Hepatocyte (in vitro differentiated cells): ENCODE data around the gene KRT80. TPM values are rescaled to one million over a fixed set of nuclear protein-coding genes. Genes with fewer than 3 reads are reported as not detected.

ENCODE experiments used
- DNase-seq: peaks from one replicate; pipeline ENCODE4 v3.0.0-alpha.2; 2016; ENCODE audit warnings: low spot score
- H2AFZ ChIP-seq: fragments of 200-600 bp; sonication (generic); 2 replicates; pipeline ENCODE4 v1.6.0; 2016; ENCODE audit warnings: antibody characterized with exemption, mild to moderate bottlenecking
- H3K27ac ChIP-seq: fragments of 200-600 bp; sonication (generic); 2 replicates; pipeline ENCODE4 v1.5.1; 2016; ENCODE audit warnings: mild to moderate bottlenecking
- H3K27me3 ChIP-seq: fragments of 200-600 bp; sonication (generic); 2 replicates; pipeline ENCODE4 v1.6.1; 2016
- H3K36me3 ChIP-seq: fragments of 200-600 bp; sonication (generic); replicated peaks from 2 replicates; pipeline ENCODE4 v1.5.1; 2016; ENCODE audit warnings: low read depth; ENCODE audit not compliant: insufficient read depth
- H3K4me1 ChIP-seq: fragments of 200-600 bp; sonication (generic); 2 replicates; pipeline ENCODE4 v1.5.1; 2016; ENCODE audit warnings: mild to moderate bottlenecking, moderate library complexity; ENCODE audit not compliant: insufficient read depth
- H3K4me2 ChIP-seq: fragments of 200-600 bp; sonication (generic); 2 replicates; pipeline ENCODE4 v1.6.0; 2016
- H3K4me3 ChIP-seq: fragments of 200-600 bp; sonication (generic); 2 replicates; pipeline ENCODE4 v1.5.1; 2016; ENCODE audit warnings: mild to moderate bottlenecking
- H3K79me2 ChIP-seq: fragments of 200-600 bp; sonication (generic); 2 replicates; pipeline ENCODE4 v1.6.0; 2017; ENCODE audit warnings: mild to moderate bottlenecking
- H3K9me2 ChIP-seq: fragments of 200-600 bp; sonication (generic); replicated peaks from 2 replicates; pipeline ENCODE4 v1.6.0; 2017; ENCODE audit warnings: mild to moderate bottlenecking; ENCODE audit not compliant: insufficient read depth
- H3K9me3 ChIP-seq: fragments of 200-600 bp; sonication (generic); 2 replicates; pipeline ENCODE4 v1.5.1; 2016; ENCODE audit warnings: low read depth, mild to moderate bottlenecking
- H4K20me1 ChIP-seq: fragments of 200-600 bp; sonication (generic); 2 replicates; pipeline ENCODE4 v1.6.0; 2016; ENCODE audit warnings: mild to moderate bottlenecking; ENCODE audit not compliant: insufficient read depth, poor library complexity, severe bottlenecking
- CTCF ChIP-seq: fragments of 200-600 bp; sonication (generic); IDR thresholded peaks from 2 replicates; pipeline ENCODE4 v1.5.1; 2016; ENCODE audit warnings: antibody characterized with exemption, mild to moderate bottlenecking; ENCODE audit not compliant: poor library complexity
- EZH2 ChIP-seq: fragments of 200-600 bp; sonication (generic); IDR thresholded peaks from 2 replicates; pipeline ENCODE4 v1.6.1; 2016; ENCODE audit warnings: antibody characterized with exemption, mild to moderate bottlenecking, borderline replicate concordance
- EZH2phosphoT487 ChIP-seq: fragments of 200-600 bp; sonication (generic); IDR thresholded peaks from one replicate; pipeline ENCODE4 v1.6.1; 2018; ENCODE audit warnings: antibody characterized with exemption, mild to moderate bottlenecking, low read depth, moderate library complexity; ENCODE audit not compliant: unreplicated experiment, severe bottlenecking
- WGBS: methylation state at CpG from one replicate; pipeline ENCODE4 v1.1.6; 2016; ENCODE audit warnings: low lambda C conversion rate; ENCODE audit errors: missing lambda C conversion rate; 5-methylcytosine and 5-hydroxymethylcytosine counted together
- polyA plus RNA-seq: library from polyadenylated mRNA; unstranded; fragments of >200 nt; fragmentation: Nextera tagmentation; extraction: Ambion mirVana; gene quantifications from 2 replicates; pipeline ENCODE4 v1.2.1, GENCODE V29; 2016
- total RNA-seq: library from RNA; depleted of rRNA; stranded (reverse); fragments of >200 nt; gene quantifications from 2 replicates; pipeline ENCODE4 v1.2.3, GENCODE V29; 2014

The KRT80 gene
- total and polyA plus RNA-seq, 2 experiments from 2014 or later, result 0.77 to 1.2 TPM

GRCh38 chr12:52152905-52153317 lies 38.9 kb downstream of the KRT80 start:
- Histone ChIP-seq H3K4me3 (no peak overlapping the region), H3K36me3 (no peaks in the 10 kb centered on the region), H3K27me3 (no peaks in the 10 kb centered on the region), H3K9me2 (no peaks in the 10 kb centered on the region), H3K27ac (no peak overlapping the region), H3K4me1 (peaks cover 35% of the 10 kb centered on the region), H3K4me2 (no peak overlapping the region), H2AFZ (no peak overlapping the region), H3K79me2 (no peaks in the 10 kb centered on the region), H3K9me3 (no peaks in the 10 kb centered on the region), H4K20me1 (no peaks in the 10 kb centered on the region)
- no peak for DNase-seq
- 87% methylated on average over 5 of the region's 5 CpGs for WGBS
- TF ChIP-seq EZH2, result no peak
- TF ChIP-seq CTCF, result no peak
- TF ChIP-seq EZH2phosphoT487, result no peak

GRCh38 chr12:52151837-52152783 lies 39.7 kb downstream of the KRT80 start:
- Histone ChIP-seq H3K4me2 (peak overlapping the region; percentile 85), H3K9me3 (no peaks in the 10 kb centered on the region), H3K36me3 (no peaks in the 10 kb centered on the region), H4K20me1 (no peaks in the 10 kb centered on the region), H3K4me3 (no peak overlapping the region), H2AFZ (no peak overlapping the region), H3K27me3 (no peaks in the 10 kb centered on the region), H3K9me2 (no peaks in the 10 kb centered on the region), H3K27ac (no peak overlapping the region), H3K4me1 (peaks cover 42% of the 10 kb centered on the region), H3K79me2 (no peaks in the 10 kb centered on the region)
- 35% methylated on average over 44 of the region's 63 CpGs for WGBS
- TF ChIP-seq EZH2 (no peak), CTCF (peak; percentile 95), EZH2phosphoT487 (no peak)
- DNase-seq, result peak; percentile 91

GRCh38 chr12:52151153-52151836 lies 40.5 kb downstream of the KRT80 start:
- Histone ChIP-seq H3K36me3 (no peaks in the 10 kb centered on the region), H3K27me3 (no peaks in the 10 kb centered on the region), H3K4me2 (no peak overlapping the region), H3K4me1 (peaks cover 49% of the 10 kb centered on the region), H4K20me1 (no peaks in the 10 kb centered on the region), H3K4me3 (no peak overlapping the region), H3K9me3 (no peaks in the 10 kb centered on the region), H3K27ac (no peak overlapping the region), H3K9me2 (no peaks in the 10 kb centered on the region), H2AFZ (no peak overlapping the region), H3K79me2 (no peaks in the 10 kb centered on the region)
- no peak for DNase-seq
- WGBS, result 91% methylated on average over 10 of the region's 10 CpGs
- TF ChIP-seq EZH2 (no peak), CTCF (no peak), EZH2phosphoT487 (no peak)
